ENCODE measurements around the gene TSSK3. TPM values are rescaled to one million over a fixed set of nuclear protein-coding genes. Genes with fewer than 3 reads are reported as not detected.

The TSSK3 gene
- total and polyA plus RNA-seq, 9 of the 15 experiments (the other 6 are each of a cell fraction or from before 2014, with no cell fraction given) = 0.27 to 2.8 (median 1.9) TPM

- TF ChIP-seq ZNF592 (IDR thresholded peaks at IDR 0.05) (peak; percentile 87), STAT6 (CRISPR knock-in tag; IDR thresholded peaks at IDR 0.05) (0 out of 2 replicates have a peak, but pooled peaks have one; percentile 6), ZBTB11 (CRISPR knock-in tag; IDR thresholded peaks at IDR 0.05) (0 out of 6 replicates have a peak, but pooled peaks of 1 of the 3 experiments have one; percentile 54), POU5F1 (IDR thresholded peaks at IDR 0.05; ENCODE audit: borderline replicate concordance, low read depth, low read length, partially characterized antibody) (no peak), TCF3 (CRISPR knock-in tag; IDR thresholded peaks at IDR 0.05) (peak; percentile 66), BMI1 (IDR thresholded peaks at IDR 0.05; ENCODE audit: low read length) (no peak), NRF1 (conservative IDR thresholded peaks at IDR 0.05 in 1 of 2, IDR thresholded peaks at IDR 0.05 in 1 of 2) (0 out of 4 replicates have a peak, but pooled peaks of 1 of the 2 experiments have one; percentile 17), JUND (IDR thresholded peaks at IDR 0.05; ENCODE audit: borderline replicate concordance, low read depth, low read length) (no peak), JUND (tag; IDR thresholded peaks at IDR 0.05; ENCODE audit: borderline replicate concordance, low read depth, low read length) (peak; percentile 21; the same call in 1 of the 3 replicates), PPARD (CRISPR knock-in tag; IDR thresholded peaks at IDR 0.05) (no peak), SREBF1 (IDR thresholded peaks at IDR 0.05; ENCODE audit: borderline replicate concordance, low read depth, low read length) (no peak), ZNF75A (CRISPR knock-in tag; IDR thresholded peaks at IDR 0.05) (0 out of 2 replicates have a peak, but pooled peaks have one; percentile 19), ETV1 (tag; conservative IDR thresholded peaks at IDR 0.05; ENCODE audit: low read depth) (peak; percentile 56), THAP7 (CRISPR knock-in tag; IDR thresholded peaks at IDR 0.05) (no peak)
Observed at GRCh38 chr1:32345289-32345827, 17.0 kb upstream of the TSSK3 start (continued).
